Inflammatory macrophage (primary cell): Measurements from ENCODE around the gene TMEM130.
"Not testable (repeated sequence)": the region's sequence is repeated elsewhere in the genome, so short reads cannot be mapped to it uniquely, and the experiment has no call there.

Experiments
- DNase-seq, 2 donors: peaks; one replicate each; pipeline ENCODE4 v3.0.0-alpha.2; 2020 to 2022

The TMEM130 gene

DNA sequence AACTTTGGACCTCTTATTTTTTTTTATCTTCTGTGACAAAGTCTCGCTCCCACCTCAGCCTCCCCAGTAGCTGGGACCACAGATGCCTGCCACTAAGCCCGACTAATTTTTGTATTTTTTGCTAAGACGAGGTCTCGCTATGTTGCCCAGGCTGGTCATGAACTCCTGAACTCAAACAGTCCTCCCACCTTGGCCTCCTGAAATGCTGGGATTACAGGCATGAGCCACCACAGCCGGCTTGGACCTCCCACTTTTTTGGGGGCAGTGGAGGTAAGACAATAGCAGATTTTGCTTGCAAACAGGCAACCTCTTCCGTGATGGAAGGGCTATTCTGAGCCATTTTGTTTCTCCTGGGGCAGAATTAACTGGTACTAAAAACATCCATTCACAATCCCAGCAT lies 7.3 kb upstream of the TMEM130 start:
- DNase-seq: no peak

DNA sequence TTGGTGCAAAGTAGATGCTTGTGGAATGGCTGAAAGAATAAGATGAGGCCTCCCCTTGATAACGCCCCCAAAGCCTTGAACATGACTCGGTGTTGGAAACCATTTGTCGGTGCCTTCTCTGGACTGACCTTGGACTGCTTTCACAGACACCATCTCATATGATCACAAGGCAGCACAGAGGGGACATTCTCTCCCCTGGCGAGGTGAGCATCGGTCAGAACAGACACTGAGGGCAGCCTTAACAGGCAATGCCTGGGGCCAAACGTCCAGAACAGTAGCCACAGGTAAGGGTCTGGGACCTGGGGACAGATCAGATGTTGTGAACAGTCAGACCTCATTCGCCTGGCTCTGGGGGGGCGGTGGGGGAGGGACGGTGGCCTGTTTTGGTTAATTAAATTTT lies 5.7 kb upstream of the TMEM130 start:
- DNase-seq: no peak

DNA sequence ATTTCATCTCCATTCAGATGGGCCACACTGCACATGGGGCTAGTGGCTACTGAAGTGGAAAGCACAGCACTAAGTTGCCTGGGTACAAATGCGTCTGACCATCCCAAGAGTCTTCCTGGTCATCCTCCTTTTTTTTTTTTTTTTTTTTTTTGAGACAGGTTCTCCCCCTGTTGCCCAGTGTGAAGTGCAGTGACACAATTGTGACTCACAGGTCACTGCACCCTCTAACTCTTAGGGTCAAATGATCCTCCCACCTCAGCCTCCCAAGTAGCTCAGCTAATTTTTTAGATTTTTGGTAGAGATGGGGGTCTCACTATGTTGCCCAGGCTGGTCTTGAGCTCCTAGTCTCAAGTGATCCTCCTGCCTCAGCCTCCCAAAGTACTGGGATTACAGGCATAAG lies 5.1 kb upstream of the TMEM130 start:
- DNase-seq: no peak

DNA sequence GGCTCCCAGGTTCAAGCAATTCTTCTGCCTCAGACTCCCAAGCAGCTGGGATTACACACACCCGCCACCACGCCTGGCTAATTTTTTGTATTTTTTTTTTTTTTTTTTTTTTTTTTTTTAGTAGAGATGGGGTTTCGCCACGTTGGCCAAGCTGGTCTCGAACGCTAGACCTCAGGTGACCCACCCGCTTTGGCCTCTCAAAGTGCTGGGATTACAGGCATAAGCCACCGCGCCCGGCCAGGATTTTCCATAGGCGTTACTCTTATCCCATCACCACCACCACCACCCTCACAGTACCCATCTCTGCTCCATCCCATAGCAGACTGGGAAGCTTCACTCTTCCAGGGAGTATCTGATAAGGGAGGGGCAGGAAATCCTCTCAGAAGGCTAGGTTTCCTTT lies 3.8 kb upstream of the TMEM130 start:
- not testable (repeated sequence) for DNase-seq

DNA sequence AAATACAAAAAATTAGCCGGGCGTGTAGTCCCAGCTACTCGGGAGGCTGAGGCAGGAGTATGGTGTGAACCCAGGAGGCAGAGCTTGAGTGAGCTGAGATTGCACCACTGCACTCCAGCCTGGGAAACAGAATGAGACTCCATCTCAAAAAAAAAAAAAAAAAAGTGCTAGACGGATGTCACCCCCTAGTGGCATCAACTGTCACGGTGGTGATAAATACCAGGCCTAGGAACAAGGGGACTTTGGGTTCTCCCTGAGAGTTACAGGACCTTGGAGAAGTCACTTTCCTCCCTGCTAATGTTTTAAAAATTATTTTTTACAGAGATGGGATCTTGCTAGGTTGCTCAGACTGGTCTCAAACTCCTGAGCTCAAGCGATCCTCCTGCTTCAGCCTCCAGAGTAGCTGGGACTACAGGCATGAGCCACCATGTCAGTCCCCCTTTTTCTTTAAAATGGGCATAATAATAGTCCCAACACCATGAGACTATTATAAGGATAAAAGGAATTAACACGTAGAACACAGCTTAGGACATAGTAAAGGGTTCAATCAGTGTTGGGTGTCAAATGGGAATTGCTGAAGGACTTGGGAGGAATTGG lies 2.6 kb upstream of the TMEM130 start:
- DNase-seq: peak; percentile 63 to 65

DNA sequence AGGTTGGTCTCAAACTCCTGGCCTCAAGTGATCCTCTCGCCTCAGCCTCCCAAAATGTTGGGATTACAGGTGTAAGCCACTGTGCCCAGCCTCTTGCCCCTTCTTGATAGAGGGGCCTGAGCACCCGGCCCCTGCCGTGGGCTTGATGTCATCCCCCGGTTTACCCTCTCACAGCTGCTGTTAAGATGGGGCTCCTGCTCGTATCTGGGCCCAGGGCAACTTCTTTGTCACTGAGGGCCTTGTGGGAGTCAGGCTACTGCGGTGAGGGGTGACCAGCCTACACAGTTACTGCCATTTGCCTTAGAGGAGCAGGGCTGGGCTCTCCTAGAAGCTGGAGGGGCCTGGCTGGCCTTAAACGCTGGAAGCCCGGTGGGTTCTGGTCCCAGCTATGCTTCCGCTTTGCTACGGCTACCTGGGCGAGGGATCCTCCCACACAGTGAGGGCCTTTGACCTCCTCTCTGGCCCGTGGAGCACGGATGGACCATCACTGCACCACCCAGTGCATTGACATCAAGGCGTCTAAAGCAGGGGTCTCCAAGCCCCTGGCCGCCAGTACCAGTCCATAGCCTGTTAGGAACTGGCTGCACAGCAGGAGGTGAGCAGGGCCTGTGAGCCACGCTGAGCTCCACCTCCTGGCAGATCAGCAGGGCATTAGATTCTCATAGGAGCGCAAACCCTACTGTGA lies 1.1 kb upstream of the TMEM130 start:
- DNase-seq: no peak

DNA sequence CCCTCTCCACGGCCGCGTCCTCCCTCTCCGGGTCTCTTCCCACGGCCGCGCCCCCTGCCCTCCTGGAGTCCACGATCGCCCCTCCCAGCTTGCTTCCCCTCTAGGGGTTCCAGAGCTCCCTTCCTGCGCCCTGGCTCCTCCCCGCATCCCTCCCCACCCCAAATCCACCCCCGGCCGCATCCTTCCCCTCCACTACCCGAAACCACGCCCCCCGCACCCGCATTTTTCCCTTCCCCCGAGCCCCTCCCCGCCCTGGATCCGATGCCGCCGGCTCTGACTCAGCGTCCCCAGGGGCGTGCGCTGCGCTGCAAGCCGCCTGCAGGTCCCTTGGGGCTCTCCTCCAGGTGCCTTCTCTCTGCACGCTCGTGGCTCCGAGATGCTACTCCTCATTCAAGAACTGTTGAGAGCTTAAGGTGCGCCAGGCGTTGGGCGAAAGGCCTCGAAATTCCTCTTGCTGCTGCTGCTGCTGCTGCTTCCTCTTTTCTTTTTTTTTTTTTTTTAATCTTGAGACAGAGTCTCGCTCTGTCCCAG lies 372 bp upstream of the TMEM130 start:
- DNase-seq: peak; percentile 49 to 62

DNA sequence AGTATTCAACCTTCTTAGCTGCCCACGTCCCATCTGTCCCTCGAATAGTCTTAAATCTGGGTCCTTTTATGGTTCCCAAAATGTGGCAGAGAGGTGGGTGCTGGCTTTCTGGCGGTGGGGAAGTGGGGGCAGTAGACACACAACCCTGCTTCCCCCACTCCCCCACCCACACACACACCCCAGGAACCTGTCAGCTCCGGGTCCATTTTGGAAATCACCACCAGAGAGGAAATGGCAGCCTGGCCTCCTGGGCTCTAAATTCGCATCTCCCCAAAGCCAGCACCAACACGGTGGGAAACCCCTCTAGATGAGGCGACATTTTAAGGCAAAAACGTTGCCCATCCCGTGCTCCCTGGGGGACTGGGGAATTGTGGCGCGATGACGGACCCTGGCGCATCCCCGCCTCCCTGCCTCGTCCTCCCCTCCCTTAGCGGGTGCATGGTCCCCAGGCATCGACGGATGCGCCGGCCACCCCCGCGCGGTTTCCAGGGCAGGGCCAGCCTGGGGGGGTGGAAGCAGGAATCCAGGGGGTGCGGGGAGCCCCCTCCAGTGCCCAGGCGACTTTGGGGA lies 702 bp downstream of the TMEM130 start:
- peak in 1 of 2 donors; percentile 8 for DNase-seq

DNA sequence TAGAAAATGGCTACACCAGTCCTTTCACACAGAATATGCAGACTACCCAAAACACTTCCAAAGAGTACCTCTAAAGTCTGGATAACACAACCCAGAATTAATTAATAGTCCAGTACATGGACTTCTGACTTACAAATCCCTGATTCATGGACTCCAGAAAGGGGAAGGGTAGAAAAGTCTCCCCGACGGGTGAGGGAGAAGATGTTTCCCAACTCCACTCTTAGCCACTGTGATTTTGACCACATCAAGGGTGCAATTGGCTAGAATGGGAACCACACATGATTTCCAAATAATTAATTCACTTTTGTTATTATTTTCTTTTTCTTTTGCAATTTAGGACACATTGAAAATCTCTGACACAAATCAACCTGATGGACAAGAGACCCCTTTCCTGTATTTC lies 1.4 kb downstream of the TMEM130 start:
- DNase-seq: peak; percentile 78 to 80

DNA sequence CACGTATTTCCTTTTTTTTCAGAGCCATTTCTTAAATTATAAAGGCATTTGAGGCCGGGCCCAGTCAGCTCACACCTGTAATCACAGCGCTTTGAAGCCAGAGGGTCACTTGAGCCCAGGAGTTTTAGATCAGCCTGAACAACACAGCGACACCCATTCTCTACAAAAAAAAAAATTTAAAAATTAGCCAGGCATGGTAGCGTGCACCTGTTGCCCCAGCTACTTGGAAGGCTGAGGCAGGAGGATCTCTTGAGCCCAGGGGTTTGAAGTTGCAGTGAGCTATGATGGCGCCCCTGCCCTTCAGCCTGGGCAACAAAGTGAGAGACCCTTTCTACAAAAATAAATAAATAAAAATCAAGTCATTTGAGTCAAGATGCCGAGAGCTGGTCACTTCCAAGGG lies 3.0 kb downstream of the TMEM130 start:
- no peak for DNase-seq

DNA sequence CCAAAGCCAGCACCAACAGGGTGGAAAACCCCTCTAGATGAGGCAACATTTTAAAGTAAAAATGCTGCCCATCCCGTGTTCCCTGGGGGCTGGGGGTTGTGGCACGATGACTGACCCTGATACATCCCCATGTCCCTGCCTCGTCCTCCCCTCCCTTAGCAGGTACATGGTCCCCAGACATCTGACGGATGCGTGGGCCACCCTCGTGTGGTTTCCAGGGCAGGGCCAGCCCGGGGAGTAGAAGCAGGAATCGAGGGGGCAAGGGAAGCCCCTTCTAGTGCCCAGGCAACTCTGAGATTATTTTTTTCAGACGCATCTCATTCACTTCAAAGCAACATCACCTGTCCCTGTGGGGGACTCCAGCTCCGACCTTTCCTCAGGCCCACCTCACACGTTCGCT lies 3.5 kb downstream of the TMEM130 start:
- DNase-seq: no peak

DNA sequence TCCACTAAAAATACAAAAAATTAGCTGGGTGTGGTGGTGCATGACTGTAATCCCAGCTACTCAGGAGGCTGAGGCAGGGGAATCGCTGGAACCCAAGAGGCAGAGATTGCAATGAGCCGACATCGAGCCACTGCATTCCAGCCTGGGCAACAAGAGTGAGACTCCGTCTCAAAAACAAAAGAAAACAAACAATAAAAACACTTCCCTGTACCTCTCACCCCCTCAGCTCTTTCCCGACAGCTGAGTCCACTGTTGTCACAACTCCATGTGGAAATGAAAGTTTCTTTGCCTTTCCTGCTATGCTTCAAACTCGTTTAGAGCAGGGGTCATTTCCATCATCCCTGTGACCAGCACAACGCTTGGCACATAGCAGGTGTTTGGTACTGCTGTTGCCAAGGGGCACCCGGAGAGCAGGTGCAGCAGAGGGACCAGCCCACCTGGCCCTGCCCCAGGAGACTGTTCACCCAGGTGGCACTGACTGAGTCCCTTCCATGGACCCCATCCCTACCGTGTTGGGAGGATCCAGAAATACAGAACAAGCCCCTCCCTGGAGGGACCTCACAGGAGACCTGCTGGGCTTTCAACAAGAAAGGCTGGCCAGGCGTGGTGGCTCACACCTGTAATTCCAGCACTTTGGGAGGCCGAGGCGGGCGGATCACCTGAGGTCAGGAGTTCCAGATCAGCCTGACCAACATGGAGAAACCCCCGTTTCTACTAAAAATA lies 4.9 kb downstream of the TMEM130 start:
- peak; percentile 62 to 78 for DNase-seq

DNA sequence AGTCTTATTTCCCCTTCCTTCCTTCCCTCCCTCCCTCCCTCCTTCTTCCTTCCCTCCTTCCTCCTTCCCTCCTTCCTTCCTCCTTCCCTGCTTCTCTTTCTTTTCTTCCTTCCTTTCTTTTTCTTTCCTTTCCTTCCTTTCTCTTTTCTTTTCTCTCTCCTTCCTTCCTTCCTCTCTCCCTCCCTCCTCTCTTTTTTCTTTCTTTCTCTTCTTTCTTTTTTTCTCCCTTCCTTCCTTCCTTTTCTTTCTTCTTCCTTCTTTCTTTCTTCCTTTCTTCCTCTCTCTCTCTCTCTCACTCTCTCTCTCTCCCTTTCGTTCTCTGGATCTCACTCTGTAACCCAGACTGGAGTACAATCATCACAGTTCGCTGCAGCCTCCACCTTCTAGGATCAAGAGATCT lies 6.2 kb downstream of the TMEM130 start:
- no peak for DNase-seq

DNA sequence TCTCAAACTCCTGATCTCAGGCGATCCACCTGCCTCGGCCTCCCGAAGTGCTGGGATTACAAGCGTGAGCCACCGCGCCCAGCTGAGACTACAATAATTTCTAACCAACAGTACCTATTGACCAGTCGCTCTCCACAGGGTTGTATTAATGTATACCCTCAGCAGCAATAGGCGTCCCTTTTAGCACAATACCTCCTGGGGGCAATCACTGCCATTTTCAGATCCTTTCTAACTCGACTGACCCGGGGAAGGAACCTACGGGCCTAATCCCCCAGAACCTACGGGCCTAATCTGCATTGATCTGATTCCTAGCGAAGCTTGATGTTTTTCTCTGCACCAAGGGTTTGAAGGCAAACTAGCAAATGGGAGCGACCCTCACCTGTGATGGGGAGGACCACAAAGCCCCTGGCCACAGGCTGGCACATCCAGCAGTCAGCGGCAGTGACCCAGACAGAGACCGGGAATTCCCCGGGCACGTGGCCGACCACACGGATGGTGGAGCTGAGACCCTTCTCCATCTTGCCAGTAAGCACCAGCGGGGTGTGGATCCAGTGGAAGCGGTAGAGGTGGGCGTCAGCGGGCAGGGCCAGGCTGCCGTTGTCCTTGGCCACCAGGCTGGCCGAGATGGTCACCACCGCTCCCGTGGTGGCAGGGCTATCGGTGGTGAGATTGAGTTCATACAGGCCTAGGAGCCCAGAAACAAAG lies 6.9 kb downstream of the TMEM130 start:
- DNase-seq: no peak

DNA sequence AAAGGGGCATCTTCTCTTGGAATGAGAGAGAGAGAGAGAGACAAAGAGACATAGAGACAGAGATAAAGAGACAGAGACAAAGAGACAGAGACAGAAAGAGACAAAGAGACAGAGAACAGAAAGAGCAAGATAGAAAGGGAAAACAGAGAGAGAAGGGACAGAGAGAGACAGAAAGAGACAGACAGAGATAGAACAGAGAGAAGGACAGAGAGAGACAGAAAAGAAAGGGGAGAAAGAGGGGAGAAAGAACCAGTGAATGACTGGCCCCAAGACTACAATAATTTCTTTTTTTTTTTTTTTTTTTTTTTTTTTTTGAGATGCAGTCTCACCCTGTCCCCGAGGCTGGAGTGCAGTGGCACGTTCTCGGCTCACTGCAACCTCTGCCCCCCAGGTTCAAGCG lies 7.6 kb downstream of the TMEM130 start:
- DNase-seq: no peak

DNA sequence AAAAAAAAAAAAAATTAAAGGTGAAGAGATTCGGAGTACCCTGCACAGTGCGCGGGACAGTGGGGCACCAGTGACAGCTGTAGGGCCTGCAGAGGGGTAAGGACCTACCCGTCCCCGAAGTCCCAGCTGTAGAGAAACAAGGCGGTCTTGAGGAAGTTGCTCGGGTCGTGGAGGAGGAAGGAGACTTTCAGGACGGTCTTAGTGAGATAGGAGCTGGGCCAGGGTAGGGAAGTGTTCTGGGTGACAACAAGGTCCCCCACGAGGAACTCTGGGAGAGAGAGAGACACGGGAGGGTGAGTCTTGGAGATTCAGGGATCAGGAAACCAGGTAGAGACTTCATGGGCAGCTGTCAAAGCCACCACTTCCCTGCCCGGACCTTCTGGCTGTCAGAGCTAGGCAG lies 9.7 kb downstream of the TMEM130 start:
- DNase-seq: peak; percentile 23 to 63

DNA sequence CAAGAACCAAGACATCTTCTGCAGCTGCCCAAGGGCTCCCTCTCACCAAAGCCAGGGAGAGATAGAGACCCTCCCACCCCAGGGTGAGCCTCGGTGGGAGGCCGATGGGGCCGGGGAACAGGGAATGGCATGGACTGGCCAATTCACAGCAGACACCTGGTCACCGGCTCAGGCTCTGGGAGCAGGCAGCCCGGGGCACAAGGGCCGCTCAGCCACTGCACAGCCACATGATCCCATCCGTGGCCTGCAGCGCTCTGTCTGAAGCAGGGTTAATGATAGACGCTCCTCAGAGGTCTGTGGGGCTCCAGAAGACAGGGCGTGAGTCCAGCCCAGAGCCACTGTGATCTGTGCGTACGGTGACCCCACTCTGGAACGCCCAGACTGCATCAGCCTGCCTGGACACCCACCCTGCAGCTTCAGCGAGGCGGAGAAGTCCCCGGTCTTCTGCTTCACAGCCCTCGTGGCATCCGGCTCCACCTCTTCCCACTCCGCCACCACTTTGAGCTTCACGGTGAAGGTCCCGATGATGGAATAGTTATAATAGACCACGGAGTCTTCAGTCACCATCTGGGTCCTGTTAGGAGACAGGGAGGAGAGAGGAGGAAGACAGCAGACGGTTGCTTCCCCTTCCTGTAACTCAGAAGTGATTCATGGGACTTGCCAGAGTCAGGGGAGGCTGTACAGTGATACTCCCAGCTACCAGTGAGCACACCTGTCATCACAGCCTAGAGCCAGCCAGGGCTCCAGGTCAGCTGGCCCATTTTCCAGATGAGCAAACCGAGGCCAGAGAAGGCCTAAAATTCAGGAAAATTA lies 14.0 kb downstream of the TMEM130 start:
- no peak for DNase-seq

DNA sequence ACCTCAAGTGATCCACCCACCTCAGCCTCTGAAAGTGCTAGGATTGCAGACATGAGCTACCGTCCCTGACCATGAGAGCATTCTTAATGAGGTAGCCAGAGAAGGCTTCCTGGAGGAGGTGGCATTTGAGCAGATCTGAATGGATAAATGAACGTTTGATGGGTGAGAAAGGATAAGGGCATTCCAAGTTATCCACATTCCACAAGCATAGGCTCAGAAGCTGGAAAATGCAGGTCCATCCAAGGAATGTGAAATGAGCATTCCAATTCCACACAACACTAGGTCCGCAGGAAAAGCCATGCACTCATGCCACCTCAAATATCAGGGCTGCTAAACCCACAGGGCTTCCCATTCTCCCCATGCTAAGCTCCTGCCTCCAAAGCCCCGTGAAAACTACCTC lies 17.0 kb downstream of the TMEM130 start:
- no peak for DNase-seq

DNA sequence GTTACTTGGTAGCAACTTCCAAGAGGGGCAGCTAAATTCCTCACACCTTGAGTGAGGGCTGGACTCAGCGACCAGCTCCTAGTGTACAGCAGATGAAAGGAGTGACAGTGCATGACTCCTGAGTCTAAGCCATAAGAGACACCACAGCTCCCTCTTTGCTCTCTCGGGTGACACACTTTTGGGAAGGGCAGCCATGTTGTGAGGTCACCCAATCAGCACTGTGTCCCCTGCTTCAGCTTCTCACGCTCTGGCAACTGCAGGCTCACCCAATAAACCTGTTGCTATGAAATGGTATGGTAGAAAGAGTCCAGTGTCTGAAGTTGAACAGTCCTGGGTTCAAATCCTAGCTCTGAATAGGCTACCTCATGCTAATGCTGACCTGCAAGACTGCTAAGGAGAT lies 20.9 kb downstream of the TMEM130 start:
- DNase-seq: no peak

DNA sequence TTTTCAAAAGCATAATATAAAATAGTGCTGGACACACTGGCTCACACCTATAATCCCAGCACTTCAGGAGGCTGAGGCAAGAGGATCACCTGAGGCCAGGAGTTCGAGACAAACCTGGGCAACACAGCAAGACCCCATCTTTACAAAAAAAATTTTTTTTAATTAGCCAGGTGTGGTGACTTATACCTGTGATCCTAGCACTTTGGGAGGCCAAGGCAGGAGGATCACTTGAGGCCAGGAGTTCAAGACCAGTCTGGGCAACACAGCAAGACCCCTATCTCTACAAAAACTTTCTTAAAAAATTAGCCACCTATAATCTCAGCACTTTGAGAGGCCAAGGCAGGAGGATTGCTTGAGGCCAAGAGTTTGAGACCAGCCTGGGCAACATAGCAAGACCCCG lies 27.3 kb downstream of the TMEM130 start:
- DNase-seq: not testable (repeated sequence)

DNA sequence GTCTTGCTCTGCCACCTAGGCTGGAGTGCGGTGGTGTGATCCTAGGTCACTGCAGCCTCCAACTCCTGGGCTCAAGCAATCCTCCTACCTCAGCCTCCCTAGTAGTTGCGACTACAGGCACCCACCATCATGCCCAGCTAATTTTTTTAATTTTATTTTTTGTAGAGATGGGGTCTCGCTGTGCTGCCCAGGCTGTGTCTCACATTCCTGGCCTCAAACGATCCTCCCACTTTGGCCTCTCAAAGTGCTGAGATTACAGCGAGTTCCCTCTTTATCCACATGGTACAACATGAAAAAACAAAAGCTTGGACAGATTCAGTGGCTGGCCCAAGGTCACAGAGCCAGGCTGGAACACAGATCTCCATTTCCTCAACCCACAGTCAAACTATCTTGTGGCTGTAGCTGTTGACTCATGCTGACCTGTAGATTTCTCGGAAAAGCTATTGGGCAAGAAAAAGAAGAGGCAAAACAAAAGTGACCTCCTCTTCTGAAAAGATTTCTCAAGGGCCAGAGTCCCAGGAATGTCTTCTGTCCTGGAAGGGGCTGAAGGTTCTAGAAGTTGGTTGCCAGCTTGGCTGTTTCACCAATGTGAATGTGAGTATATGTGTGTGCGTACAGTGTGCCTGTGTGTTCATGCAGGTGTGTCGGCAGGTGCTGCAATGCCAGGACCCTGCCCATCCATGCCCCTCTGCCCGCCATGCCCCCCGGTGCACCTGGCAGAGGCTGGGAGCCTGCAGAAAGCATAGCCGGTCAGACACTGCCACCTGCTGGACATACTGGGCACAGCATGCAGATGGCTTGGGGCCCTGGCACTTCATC lies 28.4 kb downstream of the TMEM130 start:
- peak; percentile 52 to 63 for DNase-seq
